Small intestine (tissue), 7 donors: ENCODE measurements around the gene PSMD12. TPM values are rescaled to one million over a fixed set of nuclear protein-coding genes. Genes with fewer than 3 reads are reported as not detected.
"Not testable (repeated sequence)": the region's sequence is repeated elsewhere in the genome, so short reads cannot be mapped to it uniquely, and the experiment has no call there.

Experiments used
- DNase-seq, 2 donors: peaks; one replicate each; pipeline versions ENCODE4 v3.0.0 to v3.0.0-alpha.2; 2013
- FAIRE-seq: peaks from 2 replicates; lab custom pipeline; 2012; peaks lifted over from hg19 to GRCh38; lab: Jason Lieb, UNC
- H3K27ac ChIP-seq, 3 donors: one replicate each; pipeline ENCODE4 v1.5.1; 2013; ENCODE audit warnings: low read length in 2 of 3, mild to moderate bottlenecking in 2 of 3, control low read depth in 1 of 3, inconsistent platforms in 1 of 3, low read depth in 1 of 3, moderate library complexity in 1 of 3
- H3K27me3 ChIP-seq, 3 donors: one replicate each; pipeline ENCODE4 v1.6.1; 2013; ENCODE audit warnings: low read length in 3 of 3, inconsistent platforms in 1 of 3; ENCODE audit not compliant: control insufficient read depth in 3 of 3, insufficient read depth in 3 of 3
- H3K36me3 ChIP-seq, 3 donors: one replicate each; pipeline ENCODE4 v1.6.1; 2013; ENCODE audit warnings: low read length in 3 of 3, inconsistent platforms in 1 of 3, low read depth in 1 of 3, mild to moderate bottlenecking in 1 of 3, moderate library complexity in 1 of 3; ENCODE audit not compliant: control insufficient read depth in 3 of 3, insufficient read depth in 2 of 3
- H3K4me1 ChIP-seq, 3 donors: one replicate each; pipeline ENCODE4 v1.6.1; 2013; ENCODE audit warnings: low read length in 2 of 3, inconsistent platforms in 1 of 3, low read depth in 1 of 3, mild to moderate bottlenecking in 1 of 3, moderate library complexity in 1 of 3; ENCODE audit not compliant: control insufficient read depth in 3 of 3, insufficient read depth in 2 of 3
- H3K4me3 ChIP-seq, 3 donors: one replicate each; pipeline ENCODE4 v1.5.1; 2013; ENCODE audit warnings: low read length in 3 of 3, control low read depth in 1 of 3, inconsistent platforms in 1 of 3, low read depth in 1 of 3, mild to moderate bottlenecking in 1 of 3, moderate library complexity in 1 of 3
- H3K9me3 ChIP-seq, 2 donors: one replicate each; pipeline ENCODE4 v1.6.1; 2013; ENCODE audit warnings: low read depth in 1 of 2, low read length in 1 of 2; ENCODE audit not compliant: control insufficient read depth in 2 of 2, insufficient read depth in 1 of 2
- WGBS, 3 donors: extraction: QIAGEN DNeasy Blood & Tissue Kit; methylation state at CpG; one replicate each; pipeline ENCODE4 v1.1.7; 2013; 5-methylcytosine and 5-hydroxymethylcytosine counted together
- polyA plus RNA-seq, 4 donors: library from polyadenylated mRNA; stranded (reverse) in 3 of 4; unstranded in 1 of 4; fragments of 200-250 nt in 3 of 4; fragments of 120-200 nt in 1 of 4; gene quantifications; one replicate each; pipeline versions ENCODE4 v1.2.1 to v1.2.3, GENCODE V29; 2013
- donor health status: healthy with polysubstance abuse.
- donor health status: control.
- donor health status: control.
- donor health status: Bipolar disorder and iron deficiency.
- donor health status: healthy.

Gene PSMD12
- polyA plus RNA-seq, 4 donors, result 12.5 to 31.7 (median 16.7) TPM

- Histone ChIP-seq H3K36me3 (no peaks in the 10 kb centered on the region), H3K9me3 (peaks cover 0 to 5% of the 10 kb centered on the region in 2 donors), H3K4me1 (peaks cover 0 to 5% (median 0%) of the 10 kb centered on the region in 3 donors), H3K27me3 (no peaks in the 10 kb centered on the region), H3K27ac (no peak overlapping the region), H3K4me3 (no peak overlapping the region)
- DNase-seq (no peak), FAIRE-seq (no peak)
- 79 to 97% (median 92%) methylated on average over 9 of the region's 9 CpGs for WGBS, 3 donors
Measured at GRCh38 chr17:67393809-67394397, 27.5 kb upstream of the PSMD12 start.

GRCh38 chr17:67392111-67392510, 25.7 kb upstream of the PSMD12 start:
- Histone ChIP-seq H3K4me1 (peaks cover 0 to 5% (median 0%) of the 10 kb centered on the region in 3 donors), H3K9me3 (no peaks in the 10 kb centered on the region), H3K4me3 (no peak overlapping the region), H3K36me3 (no peaks in the 10 kb centered on the region), H3K27ac (no peak overlapping the region), H3K27me3 (no peaks in the 10 kb centered on the region)
- DNase-seq (no peak), FAIRE-seq (no peak)
- WGBS, 3 donors, result 78 to 93% (median 93%) methylated on average over 6 of the region's 6 CpGs

- 42 to 60% (median 43%) methylated on average over 9 of the region's 9 CpGs for WGBS, 3 donors
- Histone ChIP-seq H3K9me3 (no peaks in the 10 kb centered on the region), H3K27ac (peak overlapping the region in 2 of 3 donors; percentile 62 to 77), H3K36me3 (no peaks in the 10 kb centered on the region), H3K27me3 (no peaks in the 10 kb centered on the region), H3K4me3 (no peak overlapping the region), H3K4me1 (peaks cover 0 to 7% (median 0%) of the 10 kb centered on the region in 3 donors)
- FAIRE-seq (no peak), DNase-seq (peak; percentile 24 to 56)
Measured at GRCh38 chr17:67390646-67391361, 24.4 kb upstream of the PSMD12 start.

GRCh38 chr17:67390006-67390645, 23.7 kb upstream of the PSMD12 start:
- Histone ChIP-seq H3K4me1 (peaks cover 0 to 7% (median 0%) of the 10 kb centered on the region in 3 donors), H3K9me3 (no peaks in the 10 kb centered on the region), H3K36me3 (no peaks in the 10 kb centered on the region), H3K27me3 (no peaks in the 10 kb centered on the region), H3K27ac (peak overlapping the region in 2 of 3 donors; percentile 62 to 77), H3K4me3 (no peak overlapping the region)
- WGBS, 3 donors, result 71 to 75% (median 71%) methylated on average over 6 of the region's 6 CpGs
- FAIRE-seq (no peak), DNase-seq (no peak)

GRCh38 chr17:67388986-67389385, 22.6 kb upstream of the PSMD12 start:
- no peak for DNase-seq
- Histone ChIP-seq H3K36me3 (no peaks in the 10 kb centered on the region), H3K4me3 (no peak overlapping the region), H3K27ac (no peak overlapping the region), H3K4me1 (peaks cover 0 to 7% (median 0%) of the 10 kb centered on the region in 3 donors), H3K27me3 (no peaks in the 10 kb centered on the region), H3K9me3 (no peaks in the 10 kb centered on the region)
- 79 to 93% (median 87%) methylated on average over 4 of the region's 4 CpGs for WGBS, 3 donors
- FAIRE-seq, result no peak

GRCh38 chr17:67388536-67388935, 22.2 kb upstream of the PSMD12 start:
- WGBS, 3 donors, result 96 to 97% (median 97%) methylated on average over 10 of the region's 10 CpGs

GRCh38 chr17:67386965-67387551, 20.7 kb upstream of the PSMD12 start:
- Histone ChIP-seq H3K27ac (no peak overlapping the region), H3K36me3 (no peaks in the 10 kb centered on the region), H3K27me3 (no peaks in the 10 kb centered on the region), H3K4me1 (peaks cover 0 to 7% (median 0%) of the 10 kb centered on the region in 3 donors), H3K9me3 (no peaks in the 10 kb centered on the region), H3K4me3 (no peak overlapping the region)
- WGBS, 3 donors, result 60 to 66% (median 66%) methylated on average over 16 of the region's 16 CpGs
- FAIRE-seq (no peak), DNase-seq (peak; percentile 20 to 41)

More at GRCh38 chr17:67388536-67388935, 22.2 kb upstream of the PSMD12 start:
- H3K4me1 ChIP-seq, H3K36me3 ChIP-seq, H3K4me3 ChIP-seq, DNase-seq, H3K27me3 ChIP-seq, H3K27ac ChIP-seq, FAIRE-seq, H3K9me3 ChIP-seq: not testable (repeated sequence)
